Endodermal cell (in vitro differentiated cells): ENCODE measurements around the gene DHX30. TPM values are rescaled to one million over a fixed set of nuclear protein-coding genes. Genes with fewer than 3 reads are reported as not detected.
A peak's percentile ranks its signal among the peaks of the same experiment; 100 is the strongest.

ENCODE experiments used
- DNase-seq: peaks from one replicate; pipeline ENCODE4 v3.0.0-alpha.2; 2017
- H3K27ac ChIP-seq: 2 replicates; pipeline ENCODE4 v1.5.1; 2013; ENCODE audit warnings: mild to moderate bottlenecking, low read depth, low read length, moderate library complexity
- H3K27me3 ChIP-seq: 2 replicates; pipeline ENCODE4 v1.6.1; 2013; ENCODE audit warnings: mild to moderate bottlenecking, low read length, moderate library complexity; ENCODE audit not compliant: insufficient read depth, control insufficient read depth, poor library complexity, severe bottlenecking
- H3K36me3 ChIP-seq: 2 replicates; pipeline ENCODE4 v1.7.0; 2013; ENCODE audit warnings: mild to moderate bottlenecking, low read length, moderate library complexity; ENCODE audit not compliant: control insufficient read depth, insufficient read depth
- H3K4me1 ChIP-seq: one replicate; pipeline ENCODE4 v1.7.0; 2013; ENCODE audit warnings: low read length; ENCODE audit not compliant: control insufficient read depth, insufficient read depth
- H3K4me3 ChIP-seq: 2 replicates; pipeline ENCODE4 v1.5.1; 2013; ENCODE audit warnings: mild to moderate bottlenecking, low read length, moderate library complexity
- H3K9ac ChIP-seq: 2 replicates; pipeline ENCODE4 v1.6.1; 2013; ENCODE audit warnings: mild to moderate bottlenecking, low read length, moderate library complexity; ENCODE audit not compliant: poor library complexity, severe bottlenecking; ENCODE audit errors: extremely low read depth
- H3K9me3 ChIP-seq: 2 replicates; pipeline ENCODE4 v1.6.1; 2013; ENCODE audit warnings: mild to moderate bottlenecking, low read length, moderate library complexity; ENCODE audit not compliant: control insufficient read depth
- H3K27ac Mint-ChIP-seq: 2 replicates; pipeline ENCODE4 v1.8.0; 2020; ENCODE audit warnings: mixed read lengths
- H3K27me3 Mint-ChIP-seq: 2 replicates; pipeline ENCODE4 v1.8.0; 2021; ENCODE audit warnings: mild to moderate bottlenecking, mixed read lengths; ENCODE audit not compliant: insufficient read depth
- H3K36me3 Mint-ChIP-seq: 2 replicates; pipeline ENCODE4 v1.8.0; 2020; ENCODE audit warnings: low read depth, mixed read lengths
- H3K4me1 Mint-ChIP-seq: 2 replicates; pipeline ENCODE4 v1.8.0; 2020; ENCODE audit warnings: mixed read lengths
- H3K4me3 Mint-ChIP-seq: 2 replicates; pipeline ENCODE4 v1.8.0; 2020; ENCODE audit warnings: mild to moderate bottlenecking, moderate library complexity, mixed read lengths
- H3K9me3 Mint-ChIP-seq: 2 replicates; pipeline ENCODE4 v1.8.0; 2020; ENCODE audit warnings: mild to moderate bottlenecking, mixed read lengths
- CTCF ChIP-seq: fragments of 200-600 bp; sonication (generic); conservative IDR thresholded peaks from 2 replicates; pipeline ENCODE4 v1.5.0; 2021; ENCODE audit warnings: antibody characterized with exemption, mild to moderate bottlenecking
- WGBS, 2 experiments: methylation state at CpG; one replicate each; pipeline versions ENCODE4 v1.1.5 to v1.1.7; 2013; ENCODE audit warnings: missing lambda C conversion rate in 2 of 2, mixed read lengths in 1 of 2; ENCODE audit not compliant: insufficient coverage in 1 of 2, insufficient read length in 1 of 2; 5-methylcytosine and 5-hydroxymethylcytosine counted together
- total RNA-seq, 2 donors: library from RNA; stranded (reverse); fragmentation: NEBNext Ultra II Directional in 1 of 2; extraction: Animal tissue kit (Norgen Biotek cat#: 25700) in 1 of 2; gene quantifications; 2 replicates in 1 of 2; 3 replicates in 1 of 2; pipeline ENCODE4 v1.2.1, GENCODE V29; 2021

The DHX30 gene
- total RNA-seq, 2 donors from 2014 or later, result 104 to 113 TPM

- WGBS, 2 experiments, result 95 to 96% methylated on average over 19 to 35 of the region's 35 CpGs
- Mint-ChIP-seq H3K4me3 (no peak overlapping the region), H3K27ac (peak overlapping the region; percentile 76), H3K4me1 (no peaks in the 10 kb centered on the region), H3K9me3 (no peaks in the 10 kb centered on the region), H3K36me3 (peaks cover 61% of the 10 kb centered on the region), H3K27me3 (no peaks in the 10 kb centered on the region)
- H3K4me1 ChIP-seq, result no peaks in the 10 kb centered on the region
- H3K9me3 ChIP-seq, result no peaks in the 10 kb centered on the region
- DNase-seq, result no peak
- no peaks in the 10 kb centered on the region for H3K27me3 ChIP-seq
- no peak overlapping the region for H3K9ac ChIP-seq
- no peak overlapping the region for H3K4me3 ChIP-seq
- H3K27ac ChIP-seq, result peak overlapping the region; percentile 49
- peak; percentile 69 for TF ChIP-seq CTCF
- peaks cover 89% of the 10 kb centered on the region for H3K36me3 ChIP-seq
Measured at GRCh38 chr3:47849699-47850563, 47.0 kb downstream of the DHX30 start.

GRCh38 chr3:47850564-47851410 lies 47.8 kb downstream of the DHX30 start:
- peaks cover 89% of the 10 kb centered on the region for H3K36me3 ChIP-seq
- no peak for DNase-seq
- Mint-ChIP-seq H3K4me3 (no peak overlapping the region), H3K36me3 (peaks cover 64% of the 10 kb centered on the region), H3K27ac (peak overlapping the region; percentile 77), H3K4me1 (no peaks in the 10 kb centered on the region), H3K9me3 (no peaks in the 10 kb centered on the region), H3K27me3 (no peaks in the 10 kb centered on the region)
- 91 to 92% methylated on average over 12 to 14 of the region's 14 CpGs for WGBS, 2 experiments
- TF ChIP-seq CTCF, result no peak
- H3K27me3 ChIP-seq, result no peaks in the 10 kb centered on the region
- H3K27ac ChIP-seq, result peak overlapping the region; percentile 64
- no peak overlapping the region for H3K4me3 ChIP-seq
- no peak overlapping the region for H3K9ac ChIP-seq
- no peaks in the 10 kb centered on the region for H3K9me3 ChIP-seq
- H3K4me1 ChIP-seq, result no peaks in the 10 kb centered on the region

GRCh38 chr3:47851888-47852603 lies 49.1 kb downstream of the DHX30 start:
- H3K36me3 Mint-ChIP-seq, result peaks cover 65% of the 10 kb centered on the region
- WGBS, 2 experiments, result 86 to 92% methylated on average over 1 to 11 of the region's 12 CpGs
- no peak overlapping the region for H3K4me3 Mint-ChIP-seq
- no peaks in the 10 kb centered on the region for H3K27me3 Mint-ChIP-seq
- Histone ChIP-seq H3K27ac (peak overlapping the region; percentile 51), H3K4me1 (no peaks in the 10 kb centered on the region), H3K4me3 (no peak overlapping the region), H3K36me3 (peaks cover 88% of the 10 kb centered on the region), H3K9ac (no peak overlapping the region), H3K27me3 (no peaks in the 10 kb centered on the region), H3K9me3 (no peaks in the 10 kb centered on the region)
- no peak for TF ChIP-seq CTCF
- no peak for DNase-seq
- no peaks in the 10 kb centered on the region for H3K4me1 Mint-ChIP-seq
- no peaks in the 10 kb centered on the region for H3K9me3 Mint-ChIP-seq
- no peak overlapping the region for H3K27ac Mint-ChIP-seq
